GM19023 (cell line): ENCODE results near the gene TCF3.

Experiments used
- ATAC-seq: cut with Tn5 transposase; IDR thresholded peaks from one replicate; pipeline ENCODE4 v1.9.1; 2021; ENCODE audit warnings: mild to moderate bottlenecking, moderate library complexity; ENCODE audit not compliant: unreplicated experiment

TCF3 gene

GRCh38 chr19:1567848-1568227 lies 84.6 kb downstream of the TCF3 start:
- no peak for ATAC-seq

GRCh38 chr19:1567116-1567847 lies 85.1 kb downstream of the TCF3 start:
- no peak for ATAC-seq

GRCh38 chr19:1566392-1567115 lies 85.9 kb downstream of the TCF3 start:
- ATAC-seq: no peak

- no peak for ATAC-seq
Measured at GRCh38 chr19:1563251-1563650, 89.2 kb downstream of the TCF3 start.

- no peak for ATAC-seq
Measured at GRCh38 chr19:1561236-1561842, 91.1 kb downstream of the TCF3 start.

GRCh38 chr19:1560286-1560882 lies 92.0 kb downstream of the TCF3 start:
- no peak for ATAC-seq
